C1 segment of cervical spinal cord (tissue), 14 donors: ENCODE data around the gene BDH1.
A peak's percentile ranks its signal among the peaks of the same experiment; 100 is the strongest.

Source experiments
- DNase-seq, 14 donors: peaks; one replicate each; lab custom pipeline; 2025; lab: John Stamatoyannopoulos, UW

BDH1 gene

GRCh38 chr3:197549261-197549885 lies 6.4 kb downstream of the BDH1 start:
- DNase-seq: no peak

- DNase-seq: peak in 1 of 14 donors; percentile 37
Observed at GRCh38 chr3:197547306-197548011, 8.3 kb downstream of the BDH1 start.

GRCh38 chr3:197546307-197547085 lies 9.3 kb downstream of the BDH1 start:
- DNase-seq: no peak

GRCh38 chr3:197545571-197545970 lies 10.2 kb downstream of the BDH1 start:
- DNase-seq: no peak

- no peak for DNase-seq
Observed at GRCh38 chr3:197545101-197545500, 10.7 kb downstream of the BDH1 start.

GRCh38 chr3:197542741-197543454 lies 12.9 kb downstream of the BDH1 start:
- DNase-seq: peak in 6 of 14 donors; percentile 9 to 33 (median 21)

GRCh38 chr3:197541756-197542539 lies 13.8 kb downstream of the BDH1 start:
- DNase-seq: peak in 7 of 14 donors; percentile 9 to 49 (median 26)

GRCh38 chr3:197540961-197541377 lies 14.8 kb downstream of the BDH1 start:
- no peak for DNase-seq

- no peak for DNase-seq
Observed at GRCh38 chr3:197539651-197540051, 16.1 kb downstream of the BDH1 start.

- no peak for DNase-seq
Observed at GRCh38 chr3:197533927-197534725, 21.6 kb downstream of the BDH1 start.

GRCh38 chr3:197533396-197533795 lies 22.4 kb downstream of the BDH1 start:
- DNase-seq: no peak

GRCh38 chr3:197532388-197532787 lies 23.4 kb downstream of the BDH1 start:
- DNase-seq: no peak

GRCh38 chr3:197528190-197528589 lies 27.6 kb downstream of the BDH1 start:
- no peak for DNase-seq

GRCh38 chr3:197527569-197527968 lies 28.2 kb downstream of the BDH1 start:
- no peak for DNase-seq

- no peak for DNase-seq
Observed at GRCh38 chr3:197525706-197526105, 30.1 kb downstream of the BDH1 start.

GRCh38 chr3:197524128-197524527 lies 31.6 kb downstream of the BDH1 start:
- DNase-seq: no peak

GRCh38 chr3:197523526-197523925 lies 32.2 kb downstream of the BDH1 start:
- no peak for DNase-seq

- DNase-seq: no peak
Observed at GRCh38 chr3:197522881-197523441, 32.8 kb downstream of the BDH1 start.

GRCh38 chr3:197522183-197522715 lies 33.5 kb downstream of the BDH1 start:
- DNase-seq: no peak
